Stomach (tissue), 9 donors: Measurements from ENCODE around the gene SNN. TPM values are rescaled to one million over a fixed set of nuclear protein-coding genes. Genes with fewer than 3 reads are reported as not detected.

ENCODE experiments used
- DNase-seq, 2 donors: peaks; one replicate each; pipeline versions ENCODE4 v3.0.0 to v3.0.0-alpha.2; 2013 to 2019
- H3K27ac ChIP-seq, 5 donors: fragments of 200-600 bp in 4 of 5; sonication (generic) in 4 of 5; one replicate each; pipeline ENCODE4 v1.5.1; 2013 to 2019; ENCODE audit warnings: mild to moderate bottlenecking in 1 of 5, moderate library complexity in 1 of 5
- H3K27me3 ChIP-seq, 3 donors: fragments of 200-600 bp; sonication (generic); one replicate each; pipeline ENCODE4 v1.5.1; 2017 to 2019; ENCODE audit warnings: mixed run types in 1 of 3
- H3K36me3 ChIP-seq, 4 donors: fragments of 200-600 bp; sonication (generic); 1 replicate in 3 of 4; 2 replicates in 1 of 4; pipeline ENCODE4 v1.5.1; 2016 to 2019
- H3K4me1 ChIP-seq, 4 donors: fragments of 200-600 bp; sonication (generic); one replicate each; pipeline ENCODE4 v1.5.1; 2016 to 2019
- H3K4me3 ChIP-seq, 4 donors: fragments of 200-600 bp; sonication (generic) in 3 of 4; one replicate each; pipeline ENCODE4 v1.5.1; 2016 to 2019; ENCODE audit warnings: mild to moderate bottlenecking in 1 of 4
- H3K9me3 ChIP-seq, 4 donors: fragments of 200-600 bp; sonication (generic); one replicate each; pipeline ENCODE4 v1.5.1; 2016 to 2019
- CTCF ChIP-seq, 7 experiments: fragments of 450-650 bp in 4 of 7; fragments of 200-600 bp in 3 of 7; sonication (generic) in 3 of 7; IDR thresholded peaks; one replicate each; pipeline ENCODE4 v1.5.1; 2016 to 2019; ENCODE audit warnings: antibody characterized with exemption in 7 of 7, control low read depth in 2 of 7, mild to moderate bottlenecking in 1 of 7
- EP300 ChIP-seq: sonication (generic); formaldehyde crosslinking; IDR thresholded peaks from one replicate; pipeline ENCODE4 v1.6.1; 2017; ENCODE audit warnings: antibody characterized with exemption
- POLR2A ChIP-seq, 4 donors: fragments of 450-650 bp; IDR thresholded peaks; one replicate each; pipeline ENCODE4 v1.6.1; 2016; ENCODE audit warnings: antibody characterized with exemption in 4 of 4, control low read depth in 2 of 4, mild to moderate bottlenecking in 1 of 4, moderate library complexity in 1 of 4
- POLR2AphosphoS5 ChIP-seq, 3 donors: sonication (generic); formaldehyde crosslinking; IDR thresholded peaks; one replicate each; pipeline ENCODE4 v1.6.1; 2016; ENCODE audit warnings: antibody characterized with exemption in 3 of 3
- WGBS, 5 donors: extraction: QIAGEN DNeasy Blood & Tissue Kit in 3 of 5; methylation state at CpG; one replicate each; pipeline versions ENCODE4 v1.1.5 to v1.1.7; 2013 to 2018; 5-methylcytosine and 5-hydroxymethylcytosine counted together
- intact Hi-C: fragments of 100-400 bp; cut with DNase I; formaldehyde crosslinking; loops from one replicate; pipeline ENCODE4 v1.15.1; 2023; ENCODE audit warnings: low total_unique reads
- polyA plus RNA-seq, 3 donors: library from polyadenylated mRNA; stranded (reverse); fragments of 200-250 nt; gene quantifications; one replicate each; pipeline ENCODE4 v1.2.3, GENCODE V29; 2013
- total RNA-seq, 5 donors: library from RNA; depleted of rRNA; stranded (reverse); fragments of >200 nt; gene quantifications; one replicate each; pipeline versions ENCODE4 v1.1.0 to v1.2.3, GENCODE V29; 2014 to 2016
- donor health status: healthy with polysubstance abuse.
- donor health status: Bipolar disorder and iron deficiency.
- donor health status: healthy.

The SNN gene
- total and polyA plus RNA-seq, 8 donors = 2.9 to 25.0 (median 13.7) TPM

GRCh38 chr16:11625769-11626168 is 42.5 kb upstream of the SNN start:
- Histone ChIP-seq H3K27ac (peak overlapping the region in 2 of 5 donors; percentile 70 to 75), H3K9me3 (no peaks in the 10 kb centered on the region), H3K4me3 (no peak overlapping the region), H3K4me1 (peaks cover 7 to 50% (median 23%) of the 10 kb centered on the region in 4 donors), H3K36me3 (no peaks in the 10 kb centered on the region), H3K27me3 (no peaks in the 10 kb centered on the region)
- 80 to 88% (median 85%) methylated on average over 4 of the region's 4 CpGs for WGBS, 5 donors
- no peak for DNase-seq
- no peak for TF ChIP-seq EP300
- TF ChIP-seq POLR2A (IDR thresholded peaks at IDR 0.05) = no peak
- intact Hi-C loops = no loop called here

GRCh38 chr16:11626657-11627291 is 41.5 kb upstream of the SNN start:
- no peak for DNase-seq
- Histone ChIP-seq H3K4me1 (peaks cover 7 to 42% (median 18%) of the 10 kb centered on the region in 4 donors), H3K36me3 (no peaks in the 10 kb centered on the region), H3K27ac (peak overlapping the region in 2 of 5 donors; percentile 70 to 77), H3K27me3 (no peaks in the 10 kb centered on the region), H3K9me3 (no peaks in the 10 kb centered on the region), H3K4me3 (no peak overlapping the region)
- intact Hi-C loops = no loop called here
- WGBS, 5 donors = 95 to 97% (median 96%) methylated on average over 14 to 16 of the region's 16 CpGs
- no peak for TF ChIP-seq POLR2A (IDR thresholded peaks at IDR 0.05)
- no peak for TF ChIP-seq EP300
- TF ChIP-seq CTCF (IDR thresholded peaks at IDR 0.05) = no peak
- no peak for TF ChIP-seq POLR2AphosphoS5 (IDR thresholded peaks at IDR 0.05)

GRCh38 chr16:11627292-11627663 is 41.0 kb upstream of the SNN start:
- H3K4me3 ChIP-seq = no peak overlapping the region
- 94 to 97% (median 97%) methylated on average over 5 of the region's 5 CpGs for WGBS, 5 donors
- no peaks in the 10 kb centered on the region for H3K9me3 ChIP-seq
- no peaks in the 10 kb centered on the region for H3K36me3 ChIP-seq
- TF ChIP-seq EP300 (no peak), POLR2AphosphoS5 (IDR thresholded peaks at IDR 0.05) (no peak), CTCF (IDR thresholded peaks at IDR 0.05) (no peak), POLR2A (IDR thresholded peaks at IDR 0.05) (no peak)
- peak overlapping the region in 3 of 5 donors; percentile 30 to 77 (median 53) for H3K27ac ChIP-seq
- no peaks in the 10 kb centered on the region for H3K27me3 ChIP-seq
- peaks cover 4 to 42% (median 15%) of the 10 kb centered on the region in 4 donors for H3K4me1 ChIP-seq
- DNase-seq = no peak
- intact Hi-C loops = no loop called here

- peaks cover 8 to 42% (median 17%) of the 10 kb centered on the region in 4 donors for H3K4me1 ChIP-seq
- H3K9me3 ChIP-seq = no peaks in the 10 kb centered on the region
- no peaks in the 10 kb centered on the region for H3K36me3 ChIP-seq
- DNase-seq = peak; percentile 55 to 58
- H3K4me3 ChIP-seq = no peak overlapping the region
- WGBS, 5 donors = 57 to 69% (median 61%) methylated on average over 15 of the region's 15 CpGs
- TF ChIP-seq CTCF (IDR thresholded peaks at IDR 0.05) (no peak), POLR2AphosphoS5 (IDR thresholded peaks at IDR 0.05) (no peak), POLR2A (IDR thresholded peaks at IDR 0.05) (no peak)
- intact Hi-C loops = no loop called here
- peak overlapping the region in 3 of 5 donors; percentile 73 to 77 (median 75) for H3K27ac ChIP-seq
- no peaks in the 10 kb centered on the region for H3K27me3 ChIP-seq
Measured at GRCh38 chr16:11627822-11628457, 40.3 kb upstream of the SNN start.
